GM21447 (cell line): ENCODE measurements around the gene DEPDC1B.
A peak's percentile ranks its signal among the peaks of the same experiment; 100 is the strongest.
"Not testable (repeated sequence)": the region's sequence is repeated elsewhere in the genome, so short reads cannot be mapped to it uniquely, and the experiment has no call there.

Experiments used
- ATAC-seq: cut with Tn5 transposase; IDR thresholded peaks from one replicate; pipeline ENCODE4 v1.9.1; 2021; ENCODE audit not compliant: unreplicated experiment

DEPDC1B gene

DNA sequence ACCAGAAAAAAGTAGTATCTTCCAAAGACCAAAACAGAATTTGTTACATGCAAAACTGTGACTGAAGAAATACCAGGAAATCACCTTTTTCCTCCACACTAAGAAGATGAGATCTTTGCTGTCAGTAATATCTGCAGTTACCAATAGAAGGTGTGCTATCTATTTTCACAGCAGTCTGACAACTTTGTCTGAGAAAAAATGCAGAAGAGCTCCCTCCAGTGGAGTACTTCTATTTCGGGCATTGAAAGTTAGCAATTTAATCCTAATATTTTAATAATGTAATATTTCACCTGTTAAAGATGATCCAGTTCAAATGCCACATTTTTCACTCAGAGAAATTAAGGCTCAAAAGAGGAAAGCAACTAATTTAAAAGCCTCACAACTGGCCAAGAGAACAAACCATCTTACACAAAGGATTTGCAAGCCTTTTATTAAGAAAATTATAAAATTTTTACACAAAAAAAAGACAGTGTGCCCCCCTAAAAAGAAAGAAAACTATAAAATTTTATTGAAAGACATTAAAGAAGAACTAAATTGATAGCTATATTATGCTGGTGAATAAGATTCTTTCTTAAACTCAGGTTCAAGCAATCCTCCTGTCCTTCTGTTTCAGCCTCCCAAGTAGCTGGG lies 50.6 kb downstream of the DEPDC1B start:
- peak; percentile 77 for ATAC-seq

GRCh38 chr5:60648175-60648574 lies 51.8 kb downstream of the DEPDC1B start:
- no peak for ATAC-seq

GRCh38 chr5:60640901-60641300 lies 59.1 kb downstream of the DEPDC1B start:
- ATAC-seq: no peak

GRCh38 chr5:60639544-60639943 lies 60.4 kb downstream of the DEPDC1B start:
- ATAC-seq: no peak

- ATAC-seq: no peak
Measured at GRCh38 chr5:60638300-60638699, 61.7 kb downstream of the DEPDC1B start.

- no peak for ATAC-seq
Measured at GRCh38 chr5:60636644-60637043, 63.3 kb downstream of the DEPDC1B start.

DNA sequence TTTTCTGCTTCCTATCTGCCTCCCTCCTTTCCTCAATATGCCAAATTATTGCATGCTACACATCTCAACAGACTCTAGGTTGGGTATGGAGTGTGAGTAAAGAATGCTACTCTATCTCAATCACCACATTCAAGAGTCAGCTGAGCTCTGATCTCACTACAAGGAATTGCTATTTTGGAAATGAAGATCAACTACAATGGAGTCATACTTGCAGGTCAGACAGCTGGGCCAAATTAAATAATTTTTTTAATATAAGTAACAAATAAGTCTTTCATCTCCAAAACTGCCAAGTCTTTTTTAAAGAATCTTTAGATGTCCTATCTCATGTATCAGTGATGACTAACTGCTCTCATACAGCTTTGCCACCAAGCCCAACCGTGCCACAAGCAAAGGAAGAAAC lies 64.0 kb downstream of the DEPDC1B start:
- no peak for ATAC-seq

DNA sequence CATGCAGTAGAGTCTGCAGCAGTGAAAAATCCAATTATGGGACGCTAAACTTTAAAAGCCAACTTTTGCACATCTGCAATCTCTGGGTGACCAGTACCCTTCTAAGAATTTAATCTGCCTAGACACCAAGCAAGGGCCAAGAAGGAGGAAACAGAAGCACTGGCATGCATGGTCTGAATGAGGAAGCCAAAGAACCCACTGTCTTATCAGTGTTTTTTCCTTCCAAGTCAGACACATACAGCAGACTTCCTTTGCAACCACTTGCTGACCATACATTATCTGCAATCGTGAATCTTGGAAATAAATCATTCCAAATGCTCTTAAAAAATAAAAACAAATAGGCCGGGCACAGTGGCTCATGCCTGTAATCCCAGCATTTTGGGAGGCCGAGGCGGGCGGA lies 65.9 kb downstream of the DEPDC1B start:
- no peak for ATAC-seq

DNA sequence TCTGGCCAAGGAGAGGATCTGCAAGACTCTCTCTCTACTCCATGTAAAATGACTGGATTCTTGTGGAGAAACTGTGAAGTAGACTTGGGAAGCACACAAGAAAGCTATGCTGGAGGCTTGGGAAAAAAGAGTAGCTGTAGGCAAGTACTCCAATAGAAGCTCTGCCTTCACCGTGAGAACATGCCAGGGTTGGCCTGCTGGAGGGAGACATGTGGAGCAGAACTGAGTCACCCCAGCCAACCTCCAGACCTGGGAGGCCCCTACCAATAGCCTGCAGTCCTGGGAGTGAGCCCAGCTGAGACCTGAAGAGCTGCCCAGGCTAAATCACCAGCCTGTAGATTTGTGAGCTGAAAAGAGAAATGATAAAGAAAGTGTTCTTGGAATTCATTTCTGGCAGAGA lies 66.6 kb downstream of the DEPDC1B start:
- no peak for ATAC-seq

GRCh38 chr5:60632153-60632552 lies 67.8 kb downstream of the DEPDC1B start:
- no peak for ATAC-seq

DNA sequence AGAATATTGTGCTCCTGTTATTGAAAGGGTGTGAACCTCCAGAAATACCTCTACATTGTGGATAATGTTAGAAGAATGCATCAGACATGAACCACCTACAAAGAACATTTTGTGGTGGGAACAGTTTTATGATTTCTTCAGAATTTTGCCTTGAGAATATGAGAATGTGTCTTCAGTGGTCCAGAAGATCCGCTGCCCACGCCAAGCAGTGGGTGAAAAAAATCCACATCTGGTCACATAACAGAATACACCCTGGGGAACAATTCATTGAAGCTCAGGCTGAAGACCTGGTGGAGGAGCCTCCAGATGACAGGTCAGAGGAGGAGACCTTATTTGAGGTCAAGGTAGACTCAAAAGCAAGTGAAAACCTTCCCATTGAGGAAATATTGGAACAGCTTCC lies 69.1 kb downstream of the DEPDC1B start:
- ATAC-seq: no peak

- ATAC-seq: no peak
Measured at GRCh38 chr5:60630179-60630578, 69.8 kb downstream of the DEPDC1B start.

- ATAC-seq: not testable (repeated sequence)
Measured at GRCh38 chr5:60624875-60625274, 75.1 kb downstream of the DEPDC1B start.

DNA sequence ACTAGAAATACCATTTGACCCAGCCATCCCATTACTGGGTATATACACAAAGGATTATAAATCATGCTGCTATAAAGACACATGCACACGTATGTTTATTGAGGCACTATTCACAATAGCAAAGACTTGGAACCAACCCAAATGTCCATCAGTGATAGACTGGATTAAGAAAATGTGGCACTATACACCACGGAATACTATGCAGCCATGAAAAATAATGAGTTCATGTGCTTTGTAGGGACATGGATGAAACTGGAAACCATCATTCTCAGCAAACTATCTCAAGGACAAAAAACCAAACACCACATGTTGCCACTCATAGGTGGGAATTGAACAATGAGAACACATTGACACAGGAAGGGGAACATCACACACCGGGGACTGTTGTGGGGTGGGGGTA lies 79.2 kb downstream of the DEPDC1B start:
- not testable (repeated sequence) for ATAC-seq

DNA sequence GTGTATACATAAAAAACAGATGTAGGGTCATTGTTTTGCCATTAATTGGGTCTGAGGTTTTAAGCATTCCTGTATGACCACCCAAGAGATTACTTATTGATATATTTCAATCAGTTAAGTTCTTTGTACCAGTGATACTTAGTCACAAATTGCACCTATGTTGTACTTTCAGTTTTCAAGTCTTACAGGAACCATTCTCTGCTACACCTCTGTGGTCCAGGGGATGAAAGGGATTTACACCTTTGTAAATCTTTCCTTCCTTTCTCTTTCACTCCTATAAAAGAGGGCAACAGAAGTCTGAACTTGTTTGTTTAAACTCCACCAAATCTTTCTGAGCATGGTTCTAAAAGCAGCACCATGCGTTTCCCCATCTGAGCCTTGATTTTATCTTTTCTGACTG lies 86.1 kb downstream of the DEPDC1B start:
- ATAC-seq: peak; percentile 89

DNA sequence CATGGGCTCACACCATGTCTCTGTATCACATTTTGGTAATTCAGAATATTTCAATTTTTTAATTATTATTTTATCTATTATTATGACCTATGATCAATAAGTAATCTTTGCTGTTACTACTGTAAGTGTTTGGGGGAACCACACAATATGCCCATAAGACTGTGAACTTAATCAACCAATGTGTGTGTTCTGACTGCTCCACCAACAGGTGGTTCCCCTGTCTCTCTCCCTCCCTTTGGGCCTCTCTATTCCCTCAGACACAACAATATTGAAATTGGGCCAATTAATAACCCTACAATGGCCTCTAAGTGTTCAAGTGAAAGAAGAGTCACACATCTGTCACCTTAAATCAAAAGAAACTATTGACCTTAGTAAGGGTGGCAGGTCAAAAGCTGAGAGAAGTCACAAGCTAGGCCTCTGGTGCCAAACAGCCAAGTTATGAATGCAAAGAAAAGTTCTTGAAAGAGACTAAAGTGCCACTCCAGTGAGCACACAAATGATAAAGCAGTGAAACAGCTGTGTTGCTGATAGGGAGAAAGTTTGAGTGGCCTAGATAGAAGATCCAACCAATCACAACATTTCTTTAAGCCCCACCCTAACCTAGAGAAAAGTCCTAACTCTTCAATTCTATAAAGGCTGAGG lies 88.7 kb downstream of the DEPDC1B start:
- no peak for ATAC-seq

- no peak for ATAC-seq
Measured at GRCh38 chr5:60604771-60605170, 95.2 kb downstream of the DEPDC1B start.

GRCh38 chr5:60598424-60598823 lies 101.5 kb downstream of the DEPDC1B start:
- peak; percentile 49 for ATAC-seq

- ATAC-seq: peak; percentile 90
Measured at GRCh38 chr5:60597572-60598320, 102.2 kb downstream of the DEPDC1B start.

DNA sequence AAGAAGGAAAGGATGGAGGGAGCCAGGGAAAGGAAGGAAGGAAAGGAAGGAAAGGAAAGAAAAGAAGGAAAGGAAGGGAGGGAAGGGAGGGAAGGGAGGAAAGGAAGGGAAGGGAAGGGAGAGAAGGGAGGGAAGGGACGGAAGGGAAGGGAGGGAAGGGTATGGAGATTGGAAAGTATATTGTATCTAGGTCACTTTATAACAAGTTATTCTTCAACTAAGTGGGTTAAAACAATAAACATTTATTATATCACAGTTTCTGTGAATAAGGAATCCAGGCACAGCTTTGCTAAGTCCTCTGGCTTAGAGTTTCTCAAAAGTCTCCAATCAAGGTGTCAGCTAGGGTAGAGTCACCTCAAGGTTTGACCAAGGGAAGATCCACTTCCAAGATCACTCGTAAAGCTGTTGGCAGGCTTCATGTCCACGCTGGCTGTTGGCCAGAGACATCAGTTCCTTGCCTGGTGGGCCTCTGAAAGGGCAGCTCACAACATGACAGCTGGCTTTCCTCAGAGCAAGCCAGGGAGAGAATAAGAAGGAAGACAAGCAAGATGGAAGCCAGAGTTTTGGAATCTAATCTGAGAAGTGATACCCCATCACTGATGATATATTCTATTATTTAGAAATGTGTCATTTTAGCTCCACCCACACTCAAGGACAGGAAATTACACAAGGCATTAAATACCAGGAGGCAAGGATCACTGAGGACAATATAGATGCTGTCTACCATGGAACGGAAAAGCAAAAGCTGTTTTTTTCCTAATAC lies 105.1 kb downstream of the DEPDC1B start:
- no peak for ATAC-seq

GRCh38 chr5:60590172-60590571 lies 109.8 kb downstream of the DEPDC1B start:
- ATAC-seq: no peak
